ENCODE results near the gene CDH22.

CDH22 gene

DNA sequence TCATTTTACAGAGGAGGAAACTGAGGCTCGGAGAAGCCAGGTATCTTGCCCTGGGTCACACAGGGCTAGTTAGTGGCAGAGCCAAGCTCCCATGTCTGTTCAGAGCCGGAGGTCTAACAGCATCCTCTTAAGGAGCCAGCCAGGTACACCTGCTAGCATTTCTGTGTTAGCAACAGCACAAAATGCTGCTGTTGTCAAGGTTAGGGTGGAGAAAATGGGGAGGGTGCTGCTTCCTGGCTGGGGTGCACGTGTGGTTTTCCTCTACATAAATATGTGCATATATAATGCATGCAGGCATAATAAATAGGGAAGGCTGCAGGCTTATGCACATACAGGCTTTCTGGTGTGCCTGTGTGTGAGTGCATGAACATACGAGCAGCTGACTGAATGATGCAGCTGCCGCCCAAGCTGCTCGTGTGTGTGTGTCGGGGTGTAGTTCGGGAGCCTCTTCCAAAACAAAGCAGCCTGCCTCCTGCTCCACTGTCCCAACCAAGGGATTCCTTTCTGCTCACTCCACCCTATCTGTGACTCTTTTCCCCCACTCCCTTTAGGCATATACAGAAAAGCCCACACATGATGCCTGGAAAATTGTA, 103.6 kb downstream of the CDH22 start:
- Histone ChIP-seq H3K27ac (ENCODE audit: low read length) (no peak overlapping the region), H3K9me3 (ENCODE audit: insufficient read depth, low read depth, low read length) (no peaks in the 10 kb centered on the region), H3K36me3 (ENCODE audit: insufficient read depth, low read depth, low read length) (no peaks in the 10 kb centered on the region), H3K4me1 (ENCODE audit: insufficient read depth, low read length) (peaks cover 3% of the 10 kb centered on the region; the same call in 1 of the 2 replicates), H3K9ac (ENCODE audit: low read depth, low read length) (no peak overlapping the region), H3K27me3 (ENCODE audit: insufficient read depth, low read length) (no peaks in the 10 kb centered on the region), H3K4me3 (ENCODE audit: low read length) (no peak overlapping the region)

GRCh38 chr20:46203510-46203837, 104.8 kb downstream of the CDH22 start:
- Histone ChIP-seq H3K4me3 (ENCODE audit: low read length) (no peak overlapping the region), H3K27me3 (ENCODE audit: insufficient read depth, low read length) (peaks cover 6% of the 10 kb centered on the region), H3K9me3 (ENCODE audit: insufficient read depth, low read depth, low read length) (no peaks in the 10 kb centered on the region), H3K36me3 (ENCODE audit: insufficient read depth, low read depth, low read length) (no peaks in the 10 kb centered on the region), H3K9ac (ENCODE audit: low read depth, low read length) (no peak overlapping the region), H3K4me1 (ENCODE audit: insufficient read depth, low read length) (peaks cover 3% of the 10 kb centered on the region; the same call in 1 of the 2 replicates), H3K27ac (ENCODE audit: low read length) (no peak overlapping the region)

- peaks cover 12% of the 10 kb centered on the region for H3K27me3 ChIP-seq (ENCODE audit: insufficient read depth, low read length)
- H3K9me3 ChIP-seq (ENCODE audit: insufficient read depth, low read depth, low read length), result no peaks in the 10 kb centered on the region
- no peaks in the 10 kb centered on the region for H3K36me3 ChIP-seq (ENCODE audit: insufficient read depth, low read depth, low read length)
- H3K4me3 ChIP-seq (ENCODE audit: low read length), result no peak overlapping the region
- H3K9ac ChIP-seq (ENCODE audit: low read depth, low read length), result no peak overlapping the region
- no peak overlapping the region for H3K27ac ChIP-seq (ENCODE audit: low read length)
- peaks cover 3% of the 10 kb centered on the region; the same call in 1 of the 2 replicates for H3K4me1 ChIP-seq (ENCODE audit: insufficient read depth, low read length)
Observed at GRCh38 chr20:46202766-46203509, 105.4 kb downstream of the CDH22 start.

DNA sequence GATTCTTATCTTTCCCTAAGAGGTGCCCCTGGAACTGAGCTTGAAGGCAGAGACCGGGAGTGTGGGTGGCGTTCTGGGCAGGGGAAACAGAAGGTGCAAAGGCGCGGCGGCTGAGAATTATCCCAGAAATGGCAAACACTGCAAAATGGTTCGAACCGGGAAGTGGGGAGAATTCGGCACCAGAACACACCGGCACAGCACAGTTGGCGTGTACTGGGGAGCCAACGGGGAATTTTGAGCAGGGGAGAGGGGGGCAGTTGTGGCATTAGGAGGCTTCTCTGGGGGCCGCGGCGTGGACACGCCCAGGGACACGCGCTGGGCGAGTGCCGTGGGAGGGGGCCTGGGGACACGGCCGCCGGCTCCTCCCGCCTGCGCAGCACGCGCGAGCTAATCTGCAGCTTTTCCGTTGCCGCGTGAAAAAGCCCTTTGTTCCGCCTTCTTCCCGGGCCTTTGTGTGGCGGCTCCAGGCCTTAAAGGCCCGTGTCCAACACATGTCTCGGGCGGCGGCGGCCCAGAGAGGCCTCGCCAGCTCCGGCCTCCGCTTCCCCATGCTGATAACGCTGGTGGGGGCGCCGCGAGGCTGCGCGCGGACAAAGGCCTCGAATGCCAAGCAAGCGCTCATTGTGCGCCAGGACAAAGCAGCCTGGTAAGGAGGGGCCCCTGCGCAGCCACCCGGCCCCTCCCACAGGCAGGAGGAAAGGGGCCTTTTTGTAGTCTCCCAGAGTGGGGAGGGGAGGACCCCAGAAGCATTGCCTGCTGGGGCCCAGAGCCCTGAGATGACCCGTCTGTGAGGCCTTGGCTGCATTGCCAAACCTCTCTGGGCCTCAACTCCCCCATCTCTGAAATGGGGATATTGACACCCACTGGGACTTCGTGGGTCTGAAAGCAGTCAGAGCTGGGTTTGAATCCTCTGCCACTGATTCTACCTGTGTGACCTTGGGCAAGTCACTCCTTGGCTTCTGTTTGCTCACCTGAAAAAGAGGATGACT, 107.4 kb downstream of the CDH22 start:
- no peak overlapping the region for H3K27ac ChIP-seq (ENCODE audit: low read length)
- no peak overlapping the region for H3K9ac ChIP-seq (ENCODE audit: low read depth, low read length)
- H3K27me3 ChIP-seq (ENCODE audit: insufficient read depth, low read length), result peaks cover 14% of the 10 kb centered on the region
- no peaks in the 10 kb centered on the region for H3K9me3 ChIP-seq (ENCODE audit: insufficient read depth, low read depth, low read length)
- no peak overlapping the region for H3K4me3 ChIP-seq (ENCODE audit: low read length)
- peaks cover 9% of the 10 kb centered on the region; the same call in 1 of the 2 replicates for H3K4me1 ChIP-seq (ENCODE audit: insufficient read depth, low read length)
- no peaks in the 10 kb centered on the region for H3K36me3 ChIP-seq (ENCODE audit: insufficient read depth, low read depth, low read length)

DNA sequence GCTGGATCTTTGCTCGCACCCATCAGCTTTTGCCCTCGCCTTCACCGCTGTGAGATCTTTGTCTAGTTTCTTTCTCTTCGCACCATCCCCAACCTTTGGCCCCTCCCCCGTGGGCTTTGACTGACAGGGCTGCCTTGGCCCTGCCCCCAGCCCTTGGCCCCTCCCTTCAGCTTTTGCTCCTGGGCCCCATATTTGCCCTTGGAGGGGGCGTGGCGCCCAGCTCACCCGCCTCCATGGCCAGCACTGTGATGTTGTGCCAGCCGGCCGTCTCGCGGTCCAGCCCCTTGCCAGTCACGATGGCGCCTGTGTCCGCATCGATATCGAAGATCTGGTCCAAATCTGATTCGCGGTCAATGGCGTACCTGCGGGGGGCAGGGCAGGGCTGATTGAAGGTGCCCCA, 109.1 kb downstream of the CDH22 start:
- Histone ChIP-seq H3K27ac (ENCODE audit: low read length) (no peak overlapping the region), H3K9me3 (ENCODE audit: insufficient read depth, low read depth, low read length) (no peaks in the 10 kb centered on the region), H3K9ac (ENCODE audit: low read depth, low read length) (peak overlapping the region; percentile 41; the same call in 1 of the 2 replicates), H3K4me3 (ENCODE audit: low read length) (peak overlapping the region; percentile 61; the same call in 1 of the 2 replicates), H3K27me3 (ENCODE audit: insufficient read depth, low read length) (peaks cover 14% of the 10 kb centered on the region), H3K4me1 (ENCODE audit: insufficient read depth, low read length) (peaks cover 9% of the 10 kb centered on the region; the same call in 1 of the 2 replicates), H3K36me3 (ENCODE audit: insufficient read depth, low read depth, low read length) (no peaks in the 10 kb centered on the region)

DNA sequence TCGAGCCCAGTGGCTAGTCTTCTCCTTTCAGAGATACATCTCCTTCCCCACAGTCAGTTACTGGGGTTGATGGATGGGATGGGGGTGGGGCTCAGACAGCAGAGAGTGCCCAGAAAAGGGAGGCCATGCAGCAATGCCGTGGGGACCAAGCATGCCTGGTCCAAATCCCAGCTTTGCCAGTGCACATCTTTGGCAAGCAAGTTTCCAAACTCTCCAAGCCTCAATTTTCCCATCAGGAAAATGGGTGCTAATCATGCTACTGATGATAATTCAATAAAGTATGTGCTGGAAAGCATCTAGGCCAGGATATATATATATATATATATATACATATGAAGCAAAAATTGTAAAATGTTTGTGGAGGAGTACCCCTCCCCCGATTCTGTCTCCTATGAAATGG, 111.3 kb downstream of the CDH22 start:
- H3K27me3 ChIP-seq (ENCODE audit: insufficient read depth, low read length), result peaks cover 14% of the 10 kb centered on the region
- H3K9ac ChIP-seq (ENCODE audit: low read depth, low read length), result no peak overlapping the region
- peaks cover 5% of the 10 kb centered on the region; the same call in 1 of the 2 replicates for H3K4me1 ChIP-seq (ENCODE audit: insufficient read depth, low read length)
- no peak overlapping the region for H3K27ac ChIP-seq (ENCODE audit: low read length)
- no peaks in the 10 kb centered on the region for H3K9me3 ChIP-seq (ENCODE audit: insufficient read depth, low read depth, low read length)
- no peaks in the 10 kb centered on the region for H3K36me3 ChIP-seq (ENCODE audit: insufficient read depth, low read depth, low read length)
- H3K4me3 ChIP-seq (ENCODE audit: low read length), result no peak overlapping the region

GRCh38 chr20:46195264-46196036, 112.8 kb downstream of the CDH22 start:
- no peaks in the 10 kb centered on the region for H3K36me3 ChIP-seq (ENCODE audit: insufficient read depth, low read depth, low read length)
- H3K27me3 ChIP-seq (ENCODE audit: insufficient read depth, low read length), result peaks cover 14% of the 10 kb centered on the region
- no peak overlapping the region for H3K4me3 ChIP-seq (ENCODE audit: low read length)
- no peak overlapping the region for H3K9ac ChIP-seq (ENCODE audit: low read depth, low read length)
- H3K27ac ChIP-seq (ENCODE audit: low read length), result no peak overlapping the region
- H3K4me1 ChIP-seq (ENCODE audit: insufficient read depth, low read length), result peaks cover 5% of the 10 kb centered on the region; the same call in 1 of the 2 replicates
- H3K9me3 ChIP-seq (ENCODE audit: insufficient read depth, low read depth, low read length), result no peaks in the 10 kb centered on the region

DNA sequence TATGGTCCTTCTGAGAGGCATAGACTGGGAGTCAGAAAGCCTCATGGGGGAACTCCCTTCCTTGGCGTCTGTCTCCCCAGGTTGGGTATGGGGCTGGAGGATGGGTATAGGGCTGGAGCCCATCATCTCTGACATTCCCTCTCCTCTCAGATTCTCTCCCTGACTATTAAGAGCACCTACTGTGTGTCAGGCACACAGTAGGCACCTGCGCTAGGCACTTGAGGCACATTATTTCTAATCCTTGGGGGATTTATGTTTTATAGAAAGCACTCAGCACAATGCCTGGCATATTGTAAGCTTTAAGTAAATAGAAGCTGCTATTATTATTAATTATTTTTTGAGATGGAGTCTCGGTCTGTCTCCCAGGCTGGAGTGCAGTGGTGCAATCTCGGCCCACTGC, 113.9 kb downstream of the CDH22 start:
- Histone ChIP-seq H3K27ac (ENCODE audit: low read length) (no peak overlapping the region), H3K4me1 (ENCODE audit: insufficient read depth, low read length) (peaks cover 5% of the 10 kb centered on the region; the same call in 1 of the 2 replicates), H3K4me3 (ENCODE audit: low read length) (no peak overlapping the region), H3K36me3 (ENCODE audit: insufficient read depth, low read depth, low read length) (no peaks in the 10 kb centered on the region), H3K27me3 (ENCODE audit: insufficient read depth, low read length) (peaks cover 14% of the 10 kb centered on the region), H3K9ac (ENCODE audit: low read depth, low read length) (no peak overlapping the region), H3K9me3 (ENCODE audit: insufficient read depth, low read depth, low read length) (no peaks in the 10 kb centered on the region)

DNA sequence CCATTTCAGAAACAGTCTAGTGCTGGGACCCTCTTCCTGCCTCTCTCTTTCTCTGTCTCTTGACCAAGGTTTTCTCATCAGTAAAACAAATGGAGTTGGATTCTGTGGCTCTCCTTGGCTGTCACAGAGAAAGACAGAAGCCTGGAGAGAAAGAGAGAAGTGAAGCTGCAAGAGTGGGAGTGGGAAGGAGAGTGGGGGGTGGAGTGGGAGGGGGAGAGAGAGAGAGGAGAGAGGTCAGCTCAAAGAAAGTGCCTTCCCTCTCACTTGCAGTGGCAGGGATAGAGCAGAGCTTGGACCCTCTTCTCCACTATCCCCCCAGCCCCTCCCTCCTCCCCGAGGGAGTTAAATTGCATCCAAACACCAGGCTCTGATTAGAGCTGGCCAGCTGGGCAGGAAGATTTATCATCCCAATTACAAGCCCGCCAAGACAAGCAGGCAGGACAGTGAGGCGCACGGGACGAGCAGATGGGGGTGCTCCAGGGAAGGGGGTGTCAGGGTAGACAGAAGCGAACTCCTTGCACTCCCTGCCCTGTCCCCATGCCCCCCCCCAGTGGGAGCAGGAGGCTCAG, 115.8 kb downstream of the CDH22 start:
- Histone ChIP-seq H3K9ac (ENCODE audit: low read depth, low read length) (no peak overlapping the region), H3K36me3 (ENCODE audit: insufficient read depth, low read depth, low read length) (no peaks in the 10 kb centered on the region), H3K4me1 (ENCODE audit: insufficient read depth, low read length) (peaks cover 1% of the 10 kb centered on the region; the same call in 1 of the 2 replicates), H3K9me3 (ENCODE audit: insufficient read depth, low read depth, low read length) (no peaks in the 10 kb centered on the region), H3K27ac (ENCODE audit: low read length) (no peak overlapping the region), H3K4me3 (ENCODE audit: low read length) (no peak overlapping the region), H3K27me3 (ENCODE audit: insufficient read depth, low read length) (no peaks in the 10 kb centered on the region; the same call in 1 of the 2 replicates)

DNA sequence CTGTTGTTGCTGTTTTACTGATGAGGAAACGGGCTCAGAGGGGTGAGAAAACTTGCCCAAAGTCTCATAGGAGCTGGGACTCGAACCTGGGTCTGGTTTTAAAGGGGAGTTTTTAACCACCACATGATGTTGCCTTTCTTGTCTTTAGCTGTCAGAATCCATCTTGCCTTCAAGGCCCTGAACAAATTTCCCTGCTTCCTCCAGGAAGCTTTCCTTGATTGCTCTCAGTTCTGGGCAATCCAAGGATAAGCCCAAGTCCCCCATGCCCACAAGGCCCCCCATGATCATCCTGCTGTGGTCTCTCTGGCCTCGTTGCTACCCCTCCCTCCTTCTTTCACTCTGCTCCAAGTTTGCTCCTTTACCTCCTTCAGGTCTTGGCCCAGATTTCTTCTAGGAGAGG, 116.7 kb downstream of the CDH22 start:
- Histone ChIP-seq H3K27ac (ENCODE audit: low read length) (no peak overlapping the region), H3K9ac (ENCODE audit: low read depth, low read length) (no peak overlapping the region), H3K4me1 (ENCODE audit: insufficient read depth, low read length) (no peaks in the 10 kb centered on the region), H3K27me3 (ENCODE audit: insufficient read depth, low read length) (peaks cover 6% of the 10 kb centered on the region; the same call in 1 of the 2 replicates), H3K9me3 (ENCODE audit: insufficient read depth, low read depth, low read length) (no peaks in the 10 kb centered on the region), H3K36me3 (ENCODE audit: insufficient read depth, low read depth, low read length) (no peaks in the 10 kb centered on the region), H3K4me3 (ENCODE audit: low read length) (no peak overlapping the region)

GRCh38 chr20:46191168-46191540, 117.1 kb downstream of the CDH22 start:
- no peaks in the 10 kb centered on the region for H3K4me1 ChIP-seq (ENCODE audit: insufficient read depth, low read length)
- H3K27me3 ChIP-seq (ENCODE audit: insufficient read depth, low read length), result peaks cover 6% of the 10 kb centered on the region; the same call in 1 of the 2 replicates
- no peak overlapping the region for H3K27ac ChIP-seq (ENCODE audit: low read length)
- H3K9ac ChIP-seq (ENCODE audit: low read depth, low read length), result no peak overlapping the region
- H3K36me3 ChIP-seq (ENCODE audit: insufficient read depth, low read depth, low read length), result no peaks in the 10 kb centered on the region
- H3K9me3 ChIP-seq (ENCODE audit: insufficient read depth, low read depth, low read length), result no peaks in the 10 kb centered on the region
- H3K4me3 ChIP-seq (ENCODE audit: low read length), result no peak overlapping the region
